ENCODE results near the gene PHC2.

PHC2 gene

DNA sequence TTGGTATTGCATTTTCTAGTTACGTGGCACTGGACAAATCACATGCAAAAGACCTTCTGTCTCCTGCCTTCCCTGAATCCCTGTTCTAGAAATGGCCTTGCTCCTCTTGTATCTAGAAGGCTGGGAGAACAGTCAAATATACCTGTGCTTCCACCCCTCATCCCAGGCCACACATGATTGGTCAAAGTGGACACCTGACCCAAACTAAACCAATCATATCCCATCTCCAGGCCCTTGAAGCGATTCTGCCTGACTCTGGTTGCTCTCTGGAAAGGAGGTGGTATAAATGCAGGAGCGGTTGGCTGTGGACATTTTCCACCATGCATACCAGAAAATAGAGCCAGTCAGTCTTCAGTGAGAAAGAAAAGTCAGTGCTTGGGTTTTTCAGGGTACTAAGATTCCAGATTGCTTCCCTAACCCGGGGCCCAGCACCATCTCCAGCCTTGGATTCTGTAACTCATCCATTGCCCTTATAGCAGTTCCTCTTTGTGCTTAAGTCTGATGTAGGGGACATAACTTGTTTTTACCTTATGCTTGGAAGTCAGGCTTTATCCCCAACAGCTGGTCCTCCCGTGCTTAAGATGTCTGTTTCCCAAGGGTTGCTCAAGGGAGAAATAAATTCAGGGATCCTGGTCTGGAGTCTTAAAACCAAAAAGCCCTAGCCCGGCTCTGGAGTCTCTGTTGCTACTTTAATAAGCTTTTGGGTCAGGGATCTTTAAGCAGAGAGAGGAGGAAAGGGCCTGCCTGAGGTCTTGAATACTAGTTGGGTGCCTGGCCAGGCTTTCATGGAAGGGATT, 7.7 kb upstream of the PHC2 start:
- Histone ChIP-seq H4K20me1 (ENCODE audit: low read depth, low read length) (no peaks in the 10 kb centered on the region), H3K4me3 (ENCODE audit: insufficient read depth, low read length, poor library complexity, severe bottlenecking) (no peak overlapping the region), H2AFZ (ENCODE audit: low read depth, low read length, severe bottlenecking) (no peak overlapping the region), H3K27me3 (ENCODE audit: low read length) (no peaks in the 10 kb centered on the region), H3K79me2 (ENCODE audit: insufficient read depth, low read length) (no peaks in the 10 kb centered on the region), H3K9me3 (ENCODE audit: insufficient read depth, low read length) (no peaks in the 10 kb centered on the region), H3K9ac (ENCODE audit: low read length) (no peak overlapping the region), H3K9me2 (replicated peaks; ENCODE audit: insufficient read depth, low read length) (no peaks in the 10 kb centered on the region), H3K36me3 (ENCODE audit: low read length) (no peaks in the 10 kb centered on the region), H3K4me2 (ENCODE audit: low read depth, low read length, poor library complexity, severe bottlenecking) (no peak overlapping the region), H3K27ac (ENCODE audit: low read depth, low read length) (no peak overlapping the region), H3F3A (ENCODE audit: insufficient read depth) (no peaks in the 10 kb centered on the region)
- no peak for TF ChIP-seq CTCF (IDR thresholded peaks at IDR 0.05; ENCODE audit: insufficient read depth, low read length, poor library complexity, severe bottlenecking)
- TF ChIP-seq EZH2phosphoT487 (conservative IDR thresholded peaks at IDR 0.05; ENCODE audit: low read length) = no peak

DNA sequence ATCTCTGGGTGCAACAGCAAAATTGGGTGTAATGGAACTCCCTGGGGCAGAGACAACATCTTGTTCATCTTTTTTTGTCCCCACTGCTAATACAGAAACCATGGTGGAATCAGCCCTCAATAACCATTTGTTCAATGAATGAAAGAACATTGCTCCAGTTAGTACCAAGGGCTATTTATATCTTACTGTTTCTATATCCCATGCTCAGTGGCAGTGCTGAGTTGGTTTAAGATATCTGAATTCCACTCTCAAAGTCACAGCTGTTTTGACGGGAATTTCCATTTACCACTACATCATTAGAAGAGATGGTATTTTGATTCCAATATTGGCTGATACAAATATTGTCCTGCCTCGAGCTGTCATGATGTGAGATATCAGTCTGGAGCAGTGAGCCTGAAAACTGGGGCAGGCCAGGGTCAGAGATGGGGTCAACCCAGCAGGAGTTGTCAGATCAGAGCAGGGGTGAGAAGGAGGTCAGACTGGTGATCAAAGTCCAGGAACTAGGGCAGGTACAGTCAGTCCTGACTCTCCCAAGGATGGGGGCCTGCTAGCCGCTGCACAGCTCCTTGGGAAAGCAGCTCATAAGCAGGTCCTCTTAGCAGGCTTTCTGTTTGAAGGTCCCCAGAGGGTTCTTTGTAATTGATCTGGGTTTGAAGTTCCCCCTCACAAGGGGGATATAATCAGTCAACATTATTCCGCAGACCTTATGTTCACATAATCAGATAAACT, 5.8 kb upstream of the PHC2 start:
- Histone ChIP-seq H3K9ac (ENCODE audit: low read length) (no peak overlapping the region), H3K27ac (ENCODE audit: low read depth, low read length) (no peak overlapping the region), H3K4me2 (ENCODE audit: low read depth, low read length, poor library complexity, severe bottlenecking) (no peak overlapping the region), H2AFZ (ENCODE audit: low read depth, low read length, severe bottlenecking) (no peak overlapping the region), H3K9me3 (ENCODE audit: insufficient read depth, low read length) (no peaks in the 10 kb centered on the region), H3K27me3 (ENCODE audit: low read length) (no peaks in the 10 kb centered on the region), H3F3A (ENCODE audit: insufficient read depth) (no peaks in the 10 kb centered on the region), H4K20me1 (ENCODE audit: low read depth, low read length) (no peaks in the 10 kb centered on the region), H3K79me2 (ENCODE audit: insufficient read depth, low read length) (no peaks in the 10 kb centered on the region), H3K36me3 (ENCODE audit: low read length) (no peaks in the 10 kb centered on the region), H3K4me3 (ENCODE audit: insufficient read depth, low read length, poor library complexity, severe bottlenecking) (no peak overlapping the region), H3K9me2 (replicated peaks; ENCODE audit: insufficient read depth, low read length) (no peaks in the 10 kb centered on the region)
- no peak for TF ChIP-seq CTCF (IDR thresholded peaks at IDR 0.05; ENCODE audit: insufficient read depth, low read length, poor library complexity, severe bottlenecking)
- TF ChIP-seq EZH2phosphoT487 (conservative IDR thresholded peaks at IDR 0.05; ENCODE audit: low read length) = no peak

DNA sequence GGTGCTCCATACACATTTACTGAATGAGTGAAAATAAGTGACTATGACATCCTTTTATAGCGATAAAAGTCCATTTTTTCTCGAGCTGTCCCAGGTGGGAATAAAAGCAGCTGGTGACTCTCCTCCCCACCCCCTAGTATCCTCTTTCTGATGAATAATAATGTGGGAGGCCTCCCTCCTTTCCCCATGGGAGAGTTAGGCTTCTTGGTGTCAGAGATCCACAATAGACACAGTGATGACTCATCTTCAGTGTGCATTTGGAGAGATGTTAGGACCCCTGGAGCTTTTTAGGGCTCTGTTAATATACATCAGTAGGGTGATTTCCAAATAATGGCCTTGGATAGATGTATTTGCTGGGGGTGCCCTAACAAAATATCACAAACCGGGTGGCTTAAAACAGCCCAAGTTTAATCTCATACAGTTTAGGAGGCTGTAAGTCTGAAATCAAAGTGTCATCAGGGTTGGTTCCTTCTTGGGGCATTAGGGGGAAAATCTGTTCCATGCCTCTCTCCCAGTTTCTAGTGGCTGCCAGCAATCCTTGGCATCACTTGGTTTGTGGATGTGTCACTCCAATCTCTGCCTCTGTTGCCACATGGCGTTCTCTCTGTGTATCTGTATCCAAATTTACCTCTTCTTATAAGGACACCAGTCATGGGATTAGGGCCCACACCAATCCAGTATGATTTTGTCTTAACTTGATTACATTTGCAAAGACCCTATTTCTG, 4.4 kb upstream of the PHC2 start:
- TF ChIP-seq EZH2phosphoT487 (conservative IDR thresholded peaks at IDR 0.05; ENCODE audit: low read length) (no peak), CTCF (IDR thresholded peaks at IDR 0.05; ENCODE audit: insufficient read depth, low read length, poor library complexity, severe bottlenecking) (no peak)
- no peaks in the 10 kb centered on the region for H3K9me3 ChIP-seq (ENCODE audit: insufficient read depth, low read length)
- H3K79me2 ChIP-seq (ENCODE audit: insufficient read depth, low read length) = no peaks in the 10 kb centered on the region
- H3K9ac ChIP-seq (ENCODE audit: low read length) = no peak overlapping the region
- H3K4me2 ChIP-seq (ENCODE audit: low read depth, low read length, poor library complexity, severe bottlenecking) = no peak overlapping the region
- H3K9me2 ChIP-seq (replicated peaks; ENCODE audit: insufficient read depth, low read length) = no peaks in the 10 kb centered on the region
- H3K36me3 ChIP-seq (ENCODE audit: low read length) = no peaks in the 10 kb centered on the region
- H3K4me3 ChIP-seq (ENCODE audit: insufficient read depth, low read length, poor library complexity, severe bottlenecking) = no peak overlapping the region
- H2AFZ ChIP-seq (ENCODE audit: low read depth, low read length, severe bottlenecking) = no peak overlapping the region
- H4K20me1 ChIP-seq (ENCODE audit: low read depth, low read length) = no peaks in the 10 kb centered on the region
- H3K27me3 ChIP-seq (ENCODE audit: low read length) = no peaks in the 10 kb centered on the region
- no peak overlapping the region for H3K27ac ChIP-seq (ENCODE audit: low read depth, low read length)
- H3F3A ChIP-seq (ENCODE audit: insufficient read depth) = no peaks in the 10 kb centered on the region
